Measurements from ENCODE around the gene MYO7B.

DNA sequence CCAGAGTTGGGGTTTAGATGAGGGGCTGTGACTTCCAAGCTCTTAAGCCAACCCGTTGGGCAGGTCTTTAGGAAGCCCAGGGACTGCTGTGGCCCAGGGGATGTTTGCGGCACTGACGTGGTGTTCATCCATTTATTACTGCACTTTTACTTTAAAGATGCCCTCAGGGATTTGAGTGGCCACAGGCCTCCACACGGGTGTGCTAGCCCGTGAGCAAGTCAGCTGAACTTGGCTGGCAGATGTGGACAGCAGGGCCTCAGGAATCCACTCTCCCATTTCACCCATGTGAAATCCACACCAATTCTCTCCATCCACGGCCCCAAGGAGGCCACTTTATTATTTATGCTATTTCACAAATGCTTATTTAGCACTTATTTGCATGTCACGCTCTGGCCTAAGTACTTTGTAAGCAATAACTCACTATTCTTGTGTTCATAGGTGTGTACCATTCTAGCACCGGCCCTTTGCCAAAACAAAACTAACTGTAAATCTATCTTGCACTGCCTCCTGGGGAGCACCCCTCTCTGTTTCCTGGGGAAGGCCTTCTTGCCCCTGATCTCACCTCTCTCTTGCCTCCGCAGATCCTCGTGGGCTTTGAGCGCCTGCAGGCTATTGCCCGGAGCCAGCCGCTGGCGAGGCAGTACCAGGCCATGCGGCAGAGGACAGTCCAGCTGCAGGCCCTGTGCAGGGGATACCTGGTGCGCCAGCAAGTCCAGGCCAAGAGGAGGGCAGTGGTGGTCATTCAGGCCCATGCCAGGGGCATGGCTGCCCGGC is 71.3 kb downstream of the MYO7B start:
- no peak for TF ChIP-seq POLR2AphosphoS5 (IDR thresholded peaks at IDR 0.05)
- TF ChIP-seq, protein P1, sequence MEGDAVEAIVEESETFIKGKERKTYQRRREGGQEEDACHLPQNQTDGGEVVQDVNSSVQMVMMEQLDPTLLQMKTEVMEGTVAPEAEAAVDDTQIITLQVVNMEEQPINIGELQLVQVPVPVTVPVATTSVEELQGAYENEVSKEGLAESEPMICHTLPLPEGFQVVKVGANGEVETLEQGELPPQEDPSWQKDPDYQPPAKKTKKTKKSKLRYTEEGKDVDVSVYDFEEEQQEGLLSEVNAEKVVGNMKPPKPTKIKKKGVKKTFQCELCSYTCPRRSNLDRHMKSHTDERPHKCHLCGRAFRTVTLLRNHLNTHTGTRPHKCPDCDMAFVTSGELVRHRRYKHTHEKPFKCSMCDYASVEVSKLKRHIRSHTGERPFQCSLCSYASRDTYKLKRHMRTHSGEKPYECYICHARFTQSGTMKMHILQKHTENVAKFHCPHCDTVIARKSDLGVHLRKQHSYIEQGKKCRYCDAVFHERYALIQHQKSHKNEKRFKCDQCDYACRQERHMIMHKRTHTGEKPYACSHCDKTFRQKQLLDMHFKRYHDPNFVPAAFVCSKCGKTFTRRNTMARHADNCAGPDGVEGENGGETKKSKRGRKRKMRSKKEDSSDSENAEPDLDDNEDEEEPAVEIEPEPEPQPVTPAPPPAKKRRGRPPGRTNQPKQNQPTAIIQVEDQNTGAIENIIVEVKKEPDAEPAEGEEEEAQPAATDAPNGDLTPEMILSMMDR (IDR thresholded peaks at IDR 0.05 in 8 of 11, conservative IDR thresholded peaks at IDR 0.05 in 3 of 11): no peak
